Effector CD4-positive, alpha-beta T cell (primary cell): Measurements from ENCODE around the gene CST7.
A peak's percentile ranks its signal among the peaks of the same experiment; 100 is the strongest.
"Not testable (repeated sequence)": the region's sequence is repeated elsewhere in the genome, so short reads cannot be mapped to it uniquely, and the experiment has no call there.

Experiments used
- DNase-seq: peaks from one replicate; pipeline ENCODE4 v3.0.0-alpha.2; 2020

The CST7 gene

DNA sequence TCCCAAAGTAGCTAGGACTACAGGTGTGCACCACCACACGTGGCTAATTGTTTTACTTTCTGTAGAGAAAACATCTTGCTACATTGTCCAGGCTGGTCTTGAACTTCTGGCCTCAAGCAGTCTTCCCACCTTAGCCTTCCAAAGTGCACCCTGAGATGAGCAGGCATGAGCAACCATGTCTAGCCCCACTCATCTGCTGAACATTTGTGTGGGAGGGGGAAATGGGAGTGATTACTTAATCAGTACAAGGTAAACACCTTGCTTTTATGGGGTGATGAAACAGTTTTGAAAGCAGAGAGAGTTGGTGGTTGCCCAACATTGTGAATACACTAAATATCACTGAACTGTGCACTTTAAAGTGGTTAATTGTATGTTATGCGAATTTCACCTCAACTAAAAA, 38.2 kb downstream of the CST7 start:
- no peak for DNase-seq

DNA sequence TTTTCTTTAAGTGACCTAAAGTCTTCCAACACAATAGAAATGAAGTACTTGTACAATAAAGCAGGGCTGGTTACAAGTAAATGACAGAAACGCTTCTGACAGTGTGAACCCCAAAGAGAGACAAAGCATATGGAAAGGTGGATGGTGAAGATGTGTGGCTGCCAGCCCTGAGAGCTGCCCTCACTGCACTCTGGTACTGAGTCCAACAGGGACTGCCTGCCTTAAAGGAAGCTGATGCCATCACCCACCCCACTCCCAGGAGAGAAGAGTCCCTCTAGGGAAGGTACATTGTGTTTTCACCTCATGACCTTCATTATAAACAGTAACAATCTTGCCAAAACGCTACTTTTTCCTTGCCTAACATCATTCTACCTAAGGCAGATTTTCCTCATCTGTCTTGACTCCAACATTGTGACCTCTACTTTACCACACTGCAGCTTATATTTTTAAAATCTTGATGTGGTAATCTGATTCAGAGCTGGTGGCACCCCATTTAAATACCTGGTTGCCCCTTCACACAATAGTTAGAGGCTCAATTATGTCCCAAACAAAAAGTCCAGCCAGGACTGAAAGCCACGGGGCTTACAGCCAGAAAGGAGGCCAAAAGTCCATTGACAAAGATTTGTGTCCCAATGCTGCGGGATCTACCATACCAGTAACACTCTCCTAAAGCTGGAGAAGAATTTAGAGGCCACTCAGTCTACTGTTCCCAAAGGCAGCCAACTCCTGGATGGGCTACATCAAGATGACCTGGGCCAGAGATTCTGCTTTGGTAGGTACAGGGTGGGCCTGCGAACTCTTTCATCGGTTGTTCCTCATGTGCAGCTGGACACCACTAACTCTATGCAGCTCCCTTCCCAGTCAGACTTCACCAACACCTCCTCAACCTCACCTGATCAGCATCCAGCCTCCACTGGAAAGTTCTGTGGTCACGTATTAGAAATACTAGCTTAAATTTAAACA, 39.1 kb downstream of the CST7 start:
- no peak for DNase-seq

DNA sequence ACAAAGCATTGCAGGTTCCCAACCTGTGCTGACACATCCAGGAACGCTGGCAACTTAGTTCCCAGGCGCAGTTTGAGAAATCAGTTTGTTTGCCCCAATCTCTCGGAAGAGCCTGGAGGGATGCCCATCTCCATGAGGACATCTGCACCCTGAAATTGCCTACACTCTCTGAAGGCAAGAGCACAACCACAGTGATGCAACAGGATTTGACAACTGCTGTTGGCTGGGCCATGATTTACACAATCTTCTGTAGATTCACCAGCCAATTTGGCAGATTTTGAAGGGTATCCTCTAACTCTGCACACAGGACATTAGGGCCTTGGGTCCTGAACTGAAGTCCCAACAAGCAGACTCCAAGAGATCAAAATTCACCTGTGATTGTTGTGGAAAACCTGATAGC, 40.1 kb downstream of the CST7 start:
- no peak for DNase-seq

- DNase-seq: no peak
Measured at GRCh38 chr20:24990810-24991252, 41.8 kb downstream of the CST7 start.

GRCh38 chr20:24991897-24992486, 42.9 kb downstream of the CST7 start:
- no peak for DNase-seq

GRCh38 chr20:24992487-24993205, 43.6 kb downstream of the CST7 start, which contains the start of gene APMAP:
APMAP (minus strand) TSS chr20:24992751; CDS start chr20:24992688, 63 bp downstream.
- DNase-seq: peak; percentile 95

- no peak for DNase-seq
Measured at GRCh38 chr20:24993337-24994185, 44.5 kb downstream of the CST7 start.

DNA sequence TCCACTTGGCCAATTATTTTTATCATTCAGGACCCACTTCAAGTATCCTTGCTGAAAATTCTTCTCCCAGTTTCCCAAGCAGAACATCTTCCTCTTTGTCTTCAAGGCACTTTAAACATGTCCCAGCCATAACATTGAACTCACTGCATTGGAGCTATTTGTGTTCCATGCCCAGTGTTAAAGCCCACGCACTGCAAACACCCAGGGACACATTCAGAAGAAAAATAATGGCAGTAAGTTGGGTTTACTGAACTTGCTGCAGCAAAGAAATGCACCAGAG, 45.1 kb downstream of the CST7 start:
- DNase-seq: no peak

- DNase-seq: peak; percentile 82
Measured at GRCh38 chr20:24994470-24995368, 45.6 kb downstream of the CST7 start.

GRCh38 chr20:24995741-24996448, 46.8 kb downstream of the CST7 start:
- no peak for DNase-seq

- no peak for DNase-seq
Measured at GRCh38 chr20:24996449-24997377, 47.6 kb downstream of the CST7 start.

- DNase-seq: no peak
Measured at GRCh38 chr20:24998121-24998520, 49.1 kb downstream of the CST7 start.

DNA sequence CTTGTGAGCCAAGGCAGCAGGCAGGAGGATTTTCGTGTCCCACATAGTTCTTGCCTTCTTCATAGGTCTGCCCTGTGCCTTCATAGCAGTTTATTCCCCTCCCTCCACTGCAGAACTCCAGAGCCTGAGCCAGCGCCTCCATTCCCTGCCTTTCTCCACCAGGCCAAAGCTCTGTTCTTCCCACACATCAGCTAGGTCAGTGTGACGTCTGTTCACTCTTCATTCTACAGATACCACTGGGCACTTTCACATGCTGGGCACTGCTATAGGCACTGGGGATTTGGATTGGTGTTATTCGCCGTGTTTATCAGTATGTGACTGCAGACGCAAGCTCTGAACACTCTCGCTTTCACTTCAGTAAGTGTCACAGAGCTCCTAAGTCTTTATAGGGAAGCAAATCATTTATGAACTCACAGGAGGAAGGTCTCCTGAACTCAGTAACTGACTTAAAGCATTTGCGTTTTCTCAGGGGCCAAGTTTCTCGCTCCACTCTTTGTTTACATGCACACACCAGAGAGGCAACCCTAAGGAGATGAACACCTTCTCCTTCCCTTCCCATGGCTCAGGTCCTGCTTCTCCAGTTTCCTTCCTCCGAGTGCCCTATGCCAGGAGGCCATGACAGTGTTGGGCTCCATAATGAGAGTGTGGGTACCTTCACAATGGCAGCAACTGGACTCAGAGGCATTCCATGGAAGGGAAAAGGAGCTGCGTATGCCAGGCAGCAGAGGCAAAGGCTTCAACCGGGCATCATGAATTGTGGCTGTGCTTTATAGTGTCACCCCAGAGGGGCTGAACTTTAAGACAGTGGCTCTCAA, 49.8 kb downstream of the CST7 start:
- DNase-seq: no peak

- DNase-seq: no peak
Measured at GRCh38 chr20:24999568-24999967, 50.5 kb downstream of the CST7 start.

- no peak for DNase-seq
Measured at GRCh38 chr20:25000268-25000801, 51.3 kb downstream of the CST7 start.

DNA sequence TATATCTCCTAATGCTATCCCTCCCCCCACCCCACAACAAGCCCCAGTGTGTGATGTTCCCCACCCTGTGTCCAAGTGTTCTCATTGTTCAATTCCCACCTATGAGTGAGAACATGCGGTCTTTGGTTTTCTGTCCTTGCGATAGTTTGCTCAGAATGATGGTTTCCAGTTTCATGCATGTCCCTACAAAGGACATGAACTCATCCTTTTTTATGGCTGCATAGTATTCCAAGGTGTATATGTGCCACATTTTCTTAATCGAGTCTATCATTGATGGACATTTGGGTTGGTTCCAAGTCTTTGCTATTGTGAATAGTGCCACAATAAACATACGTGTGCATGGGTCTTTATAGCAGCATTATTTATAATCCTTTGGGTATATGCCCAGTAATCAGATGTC, 52.3 kb downstream of the CST7 start:
- DNase-seq: not testable (repeated sequence)

DNA sequence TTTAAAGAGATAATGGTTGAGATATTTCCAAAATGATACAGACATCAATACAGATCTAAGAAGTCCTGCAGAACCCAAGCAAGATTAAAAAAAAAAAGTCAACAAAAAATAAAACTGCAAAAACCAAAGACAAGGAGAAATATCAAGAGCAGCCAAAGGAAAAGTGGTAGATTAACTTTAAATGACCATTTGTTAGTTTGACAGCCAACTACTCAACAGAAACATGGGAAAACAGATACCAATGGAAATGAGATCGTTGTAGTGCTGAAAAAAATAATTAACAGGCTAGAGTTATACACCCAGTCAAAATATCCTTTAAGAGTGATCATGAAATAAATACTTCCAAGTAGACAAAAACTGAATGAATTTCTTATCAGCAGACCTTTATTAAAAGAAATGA, 53.9 kb downstream of the CST7 start:
- DNase-seq: no peak

DNA sequence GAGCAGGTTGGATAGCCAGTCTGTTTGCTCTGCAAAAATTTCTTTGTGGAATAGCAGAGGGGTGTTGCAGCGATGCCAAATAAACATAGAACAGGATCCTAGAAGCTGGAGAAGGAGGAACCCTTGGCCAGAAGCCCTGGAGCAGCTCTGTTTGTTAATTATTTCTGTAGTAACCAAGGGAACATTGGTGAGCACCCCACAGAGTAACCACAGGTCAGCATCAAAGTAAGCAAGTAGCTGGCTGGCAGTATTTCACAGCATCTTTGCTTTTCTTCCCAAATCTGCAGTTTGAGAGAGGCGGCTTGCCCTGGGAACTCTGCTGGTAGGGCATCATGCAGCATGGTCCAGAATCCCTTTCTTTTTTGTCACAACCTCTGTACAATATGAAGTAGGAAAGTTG, 56.2 kb downstream of the CST7 start:
- no peak for DNase-seq

- no peak for DNase-seq
Measured at GRCh38 chr20:25005661-25006060, 56.6 kb downstream of the CST7 start.
